Measurements from ENCODE around the gene DNAH10. TPM values are rescaled to one million over a fixed set of nuclear protein-coding genes. Genes with fewer than 3 reads are reported as not detected.

The DNAH10 gene
- 0.28 and 0.59 TPM in 2 replicates for total RNA-seq

GRCh38 chr12:123761841-123762714 is at the start of gene DNAH10:
Gene DNAH10 (plus strand): TSS chr12:123762301. CDS start chr12:123762337, 36 bp downstream.

GRCh38 chr12:123972457-123973401 is 210.6 kb downstream of the DNAH10 start, which contains the start of the genes CCDC92 and ZNF664:
Gene CCDC92 (minus strand): TSS chr12:123972831. CDS start chr12:123944305, 28,526 bp downstream.
Gene ZNF664 (plus strand): TSS chr12:123973215. CDS start chr12:124012145, 38,930 bp downstream.

Other genes with a start within 250 kb of the DNAH10 start
- 7.7 and 11.2 TPM in 2 replicates for gene RILPL1, start 228.6 kb upstream of the DNAH10 start, total RNA-seq
- gene TMED2, start 177.7 kb upstream of the DNAH10 start, total RNA-seq, result 501 and 658 TPM in 2 replicates
- 19.6 and 22.0 TPM in 2 replicates for gene DDX55, start 160.2 kb upstream of the DNAH10 start, total RNA-seq
- 49.9 and 66.2 TPM in 2 replicates for gene EIF2B1, start 128.6 kb upstream of the DNAH10 start, total RNA-seq
- 61.5 and 80.3 TPM in 2 replicates for gene GTF2H3, start 128.5 kb upstream of the DNAH10 start, total RNA-seq
- gene TCTN2, start 91.2 kb upstream of the DNAH10 start, total RNA-seq, result 6.6 and 6.8 TPM in 2 replicates
- gene ATP6V0A2, start 49.9 kb upstream of the DNAH10 start, total RNA-seq, result 22.6 and 36.0 TPM in 2 replicates
- gene CCDC92, start 210.5 kb downstream of the DNAH10 start, total RNA-seq, result 8.0 and 20.6 TPM in 2 replicates
- gene ZNF664, start 210.9 kb downstream of the DNAH10 start, total RNA-seq, result 36.2 and 47.1 TPM in 2 replicates